Tibial artery (tissue), 4 donors: Measurements from ENCODE around the gene HDLBP.

Source experiments
- DNase-seq, 2 donors: peaks; one replicate each; pipeline ENCODE4 v3.0.0-alpha.2; 2019
- H3K27ac ChIP-seq, 2 donors: fragments of 200-600 bp; sonication (generic) in 1 of 2; 1 replicate in 1 of 2; 2 replicates in 1 of 2; pipeline ENCODE4 v1.5.1; 2018 to 2019; ENCODE audit warnings: mild to moderate bottlenecking in 1 of 2
- H3K27me3 ChIP-seq, 2 donors: fragments of 200-600 bp; sonication (generic) in 1 of 2; one replicate each; pipeline versions ENCODE4 v1.5.1 to v1.6.0; 2016 to 2019
- H3K36me3 ChIP-seq, 3 donors: fragments of 200-600 bp; sonication (generic) in 2 of 3; one replicate each; pipeline ENCODE4 v1.5.1; 2016 to 2019; ENCODE audit warnings: mild to moderate bottlenecking in 2 of 3
- H3K4me1 ChIP-seq, 4 donors: fragments of 200-600 bp; sonication (generic) in 2 of 4; 1 replicate in 3 of 4; 2 replicates in 1 of 4; pipeline ENCODE4 v1.5.1; 2016 to 2019
- H3K4me3 ChIP-seq, 2 donors: fragments of 200-600 bp; sonication (generic) in 1 of 2; 1 replicate in 1 of 2; 2 replicates in 1 of 2; pipeline ENCODE4 v1.5.1; 2018 to 2019; ENCODE audit warnings: mild to moderate bottlenecking in 2 of 2
- H3K9me3 ChIP-seq, 3 donors: fragments of 200-600 bp; sonication (generic) in 1 of 3; one replicate each; pipeline ENCODE4 v1.5.1; 2016 to 2019
- CTCF ChIP-seq, 2 experiments: fragments of 200-600 bp in 1 of 2; fragments of 450-650 bp in 1 of 2; IDR thresholded peaks; one replicate each; pipeline ENCODE4 v1.5.1; 2017 to 2019; ENCODE audit warnings: antibody characterized with exemption in 2 of 2, mild to moderate bottlenecking in 1 of 2, moderate library complexity in 1 of 2
- intact Hi-C: fragments of 100-400 bp; cut with DNase I; formaldehyde crosslinking; loops from one replicate; pipeline ENCODE4 v1.15.0; 2023; ENCODE audit warnings: low total_unique reads

Gene HDLBP

DNA sequence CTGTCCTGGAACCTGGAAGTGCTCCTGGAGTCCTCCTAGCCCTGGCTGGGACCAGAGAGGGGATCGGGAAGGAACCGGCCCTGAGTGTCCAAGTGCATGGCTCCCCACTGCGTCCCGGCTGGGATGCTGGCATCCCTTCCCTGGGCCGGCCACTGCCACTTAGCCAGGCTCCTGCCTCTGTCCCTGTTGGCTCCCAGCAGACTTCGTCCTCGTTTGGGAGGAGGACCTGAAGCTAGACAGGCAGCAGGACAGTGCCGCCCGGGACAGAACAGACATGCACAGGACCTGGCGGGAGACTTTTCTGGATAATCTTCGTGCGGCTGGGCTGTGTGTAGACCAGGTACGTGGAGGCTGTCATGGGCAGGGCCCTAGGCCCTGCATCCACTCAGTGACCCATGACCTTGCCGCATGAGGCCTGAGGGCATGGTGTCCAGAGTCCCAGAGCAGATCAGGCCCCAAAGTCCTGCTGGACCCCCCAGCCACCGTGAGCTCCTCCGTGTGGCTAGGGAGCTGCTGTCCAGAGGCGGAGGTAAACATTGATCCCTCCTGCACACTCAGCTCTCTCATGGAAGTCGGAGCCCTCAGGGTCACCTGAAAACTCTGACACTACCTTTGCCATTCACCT, 119.9 kb downstream of the HDLBP start:
- intact Hi-C loops = no loop called here
- H3K4me3 ChIP-seq = no peak overlapping the region
- H3K27ac ChIP-seq = no peak overlapping the region
- DNase-seq = no peak
- H3K36me3 ChIP-seq = no peaks in the 10 kb centered on the region
- H3K4me1 ChIP-seq = no peaks in the 10 kb centered on the region
- TF ChIP-seq CTCF (IDR thresholded peaks at IDR 0.05) = no peak
- H3K27me3 ChIP-seq = no peaks in the 10 kb centered on the region
- no peaks in the 10 kb centered on the region for H3K9me3 ChIP-seq

DNA sequence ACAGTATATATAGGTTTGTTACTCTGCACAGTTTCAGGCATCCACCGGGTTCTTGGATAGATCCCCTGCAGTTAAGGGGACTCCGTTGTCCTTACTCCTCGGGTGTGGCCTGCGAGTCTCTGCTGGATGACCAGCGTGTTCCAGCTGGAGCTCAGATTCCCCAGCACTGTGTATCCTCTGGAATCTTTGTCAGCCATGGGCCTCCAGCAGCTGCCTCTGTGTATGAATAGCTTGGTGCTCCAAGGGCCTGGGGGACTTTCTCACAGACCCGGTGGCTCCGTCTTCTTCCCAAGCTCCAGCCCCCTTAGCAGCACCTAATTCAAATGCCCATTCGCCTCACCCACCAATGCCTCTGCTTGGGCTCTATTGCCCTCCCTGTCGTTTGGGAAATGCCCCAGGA, 120.7 kb downstream of the HDLBP start:
- Histone ChIP-seq H3K36me3 (no peaks in the 10 kb centered on the region), H3K4me1 (no peaks in the 10 kb centered on the region), H3K27me3 (no peaks in the 10 kb centered on the region), H3K27ac (no peak overlapping the region), H3K4me3 (no peak overlapping the region), H3K9me3 (no peaks in the 10 kb centered on the region)
- intact Hi-C loops = no loop called here
- TF ChIP-seq CTCF (IDR thresholded peaks at IDR 0.05) = no peak
- DNase-seq = no peak

GRCh38 chr2:241193271-241193670, 122.2 kb downstream of the HDLBP start:
- H3K36me3 ChIP-seq = no peaks in the 10 kb centered on the region
- H3K27me3 ChIP-seq = peaks cover 0 to 3% of the 10 kb centered on the region in 2 donors
- H3K9me3 ChIP-seq = no peaks in the 10 kb centered on the region
- H3K4me3 ChIP-seq = no peak overlapping the region
- TF ChIP-seq CTCF (IDR thresholded peaks at IDR 0.05) = no peak
- intact Hi-C loops = no loop called here
- no peak for DNase-seq
- H3K4me1 ChIP-seq = no peaks in the 10 kb centered on the region
- no peak overlapping the region for H3K27ac ChIP-seq

DNA sequence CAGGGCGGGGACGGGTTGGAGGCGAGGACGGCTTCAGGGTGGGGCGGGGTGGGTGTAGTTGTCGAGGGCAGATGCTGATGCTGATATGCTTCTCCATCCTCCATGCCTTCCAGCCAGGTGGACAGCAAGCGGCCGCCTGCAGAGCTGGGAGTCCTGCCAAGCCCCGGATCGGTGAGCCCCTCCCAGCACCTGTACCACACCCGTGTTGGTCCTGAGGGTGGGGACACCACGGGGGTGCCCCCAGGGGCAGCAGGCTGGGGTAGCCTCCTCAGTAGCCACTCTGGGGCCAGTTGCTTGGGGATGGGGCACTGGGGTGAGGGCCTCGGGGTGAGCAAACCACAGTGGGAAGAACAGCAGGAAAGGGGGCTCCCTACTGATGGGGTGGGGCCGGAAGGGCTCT, 124.4 kb downstream of the HDLBP start:
- intact Hi-C loops = no loop called here
- H3K4me3 ChIP-seq = no peak overlapping the region

DNA sequence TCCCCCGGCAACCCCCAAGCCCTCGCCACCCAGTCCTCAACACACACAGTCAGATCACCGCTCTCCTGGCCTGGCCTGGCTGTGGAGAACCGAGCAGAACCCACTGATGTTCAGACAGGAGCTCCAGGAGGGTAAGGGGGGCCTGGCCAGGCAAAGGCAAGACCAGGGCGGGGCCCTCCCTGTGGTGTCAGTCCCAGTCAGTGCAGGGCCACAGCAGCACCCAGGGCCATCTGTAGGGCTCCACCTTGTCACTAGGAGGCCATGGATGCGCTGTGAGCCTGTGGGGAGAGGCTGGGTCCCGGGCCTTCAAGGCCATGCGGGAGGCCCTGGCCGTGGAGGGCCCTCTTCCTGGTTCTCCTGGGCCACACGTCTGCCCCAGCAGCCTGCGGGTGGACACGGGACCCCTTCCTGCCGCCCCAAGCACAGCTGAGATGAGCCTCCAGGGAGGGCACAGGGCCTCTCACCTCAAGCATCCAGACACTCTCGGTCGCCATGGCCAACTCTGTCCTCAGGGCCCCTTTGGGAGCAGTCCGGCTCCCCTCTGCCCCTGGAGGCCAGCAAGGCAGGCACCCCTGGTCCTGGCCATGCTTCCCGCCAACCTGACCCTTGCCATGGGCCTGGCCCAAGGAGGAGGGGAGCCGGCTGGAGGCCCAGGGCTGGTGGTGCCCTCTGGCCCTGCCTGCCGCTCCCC, 125.0 kb downstream of the HDLBP start:
- intact Hi-C loops = no loop called here
- H3K4me3 ChIP-seq = no peak overlapping the region
- no peaks in the 10 kb centered on the region for H3K4me1 ChIP-seq
- no peak overlapping the region for H3K27ac ChIP-seq
- no peak for DNase-seq
- TF ChIP-seq CTCF (IDR thresholded peaks at IDR 0.05) = no peak
- H3K9me3 ChIP-seq = no peaks in the 10 kb centered on the region
- H3K27me3 ChIP-seq = peaks cover 0 to 9% of the 10 kb centered on the region in 2 donors
- no peaks in the 10 kb centered on the region for H3K36me3 ChIP-seq

More for the DNA sequence above, 124.4 kb downstream of the HDLBP start:
- no peak overlapping the region for H3K27ac ChIP-seq
- no peaks in the 10 kb centered on the region for H3K36me3 ChIP-seq
- DNase-seq = no peak
- TF ChIP-seq CTCF (IDR thresholded peaks at IDR 0.05) = no peak
- no peaks in the 10 kb centered on the region for H3K4me1 ChIP-seq
- peaks cover 0 to 9% of the 10 kb centered on the region in 2 donors for H3K27me3 ChIP-seq
- no peaks in the 10 kb centered on the region for H3K9me3 ChIP-seq
